GM12864 (cell line): ENCODE data around the gene ZFC3H1.

Experiments
- DNase-seq: peaks from one replicate; pipeline ENCODE4 v3.0.0-alpha.2; 2011; ENCODE audit warnings: low read depth
- H3K4me3 ChIP-seq: 2 replicates; pipeline ENCODE4 v1.5.1; 2011; ENCODE audit warnings: mild to moderate bottlenecking, low read depth, low read length, control low read depth
- CTCF ChIP-seq: IDR thresholded peaks from 2 replicates; pipeline ENCODE4 v1.5.1; 2011; ENCODE audit warnings: low read depth, mild to moderate bottlenecking, moderate library complexity, low read length, control low read depth, inconsistent platforms; ENCODE audit errors: missing control alignments

Gene ZFC3H1

DNA sequence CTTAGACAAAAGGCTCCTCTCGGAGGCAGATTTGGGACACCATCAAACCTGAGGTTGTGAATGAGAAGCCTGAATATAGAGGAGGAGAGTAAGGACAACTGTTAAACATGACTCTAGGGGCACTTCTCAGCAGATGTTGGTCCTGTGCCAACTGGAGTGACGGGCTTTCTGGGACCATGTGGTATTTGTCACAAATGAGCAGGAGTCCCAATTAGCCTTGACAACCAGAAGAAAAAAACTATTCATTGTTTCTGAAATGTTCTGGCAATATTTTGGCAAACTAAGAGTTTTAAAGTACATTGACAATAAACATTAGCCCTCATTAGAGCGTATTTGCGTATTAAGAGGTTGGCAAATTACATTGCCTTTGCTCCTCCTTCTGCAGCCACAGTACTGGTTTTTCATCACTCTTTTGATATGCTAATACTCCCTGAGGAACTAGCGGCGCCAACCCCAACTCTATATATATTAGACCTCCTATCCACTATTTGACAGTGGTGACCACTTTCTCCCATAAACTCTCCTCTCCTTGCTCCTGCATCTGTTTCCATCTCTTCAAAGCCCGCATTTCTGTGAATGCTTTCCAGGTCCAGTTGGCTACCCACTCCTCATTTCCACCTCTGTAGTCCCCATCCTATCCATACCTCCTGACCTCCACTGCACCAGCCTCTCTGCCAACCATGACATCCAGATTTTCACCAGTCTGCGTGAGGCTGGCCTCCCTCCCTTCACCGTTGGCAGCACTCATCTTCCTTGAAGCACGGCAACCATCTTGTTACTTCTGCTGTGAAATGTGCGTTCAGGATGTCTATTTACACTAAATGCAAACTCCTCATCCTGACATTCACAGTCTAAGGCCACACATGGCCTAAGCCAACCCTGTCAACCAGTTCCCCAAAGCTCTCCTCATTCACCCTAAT lies 100.7 kb downstream of the ZFC3H1 start:
- DNase-seq, result no peak
- no peak for TF ChIP-seq CTCF
- no peak overlapping the region for H3K4me3 ChIP-seq
